ENCODE measurements around the gene KRTAP19-6.
"Not testable (repeated sequence)": the region's sequence is repeated elsewhere in the genome, so short reads cannot be mapped to it uniquely, and the experiment has no call there.

KRTAP19-6 gene

GRCh38 chr21:30552782-30553181, 11.1 kb upstream of the KRTAP19-6 start:
- POLR2A ChIA-PET, result no interaction called here
- no peak overlapping the region for H3K4me3 ChIP-seq (ENCODE audit: low read depth, low read length)
- no peak for TF ChIP-seq CTCF (IDR thresholded peaks at IDR 0.05; ENCODE audit: insufficient read depth, low read length, missing control alignments)
- no peak for DNase-seq (ENCODE audit: low read depth, low spot score)
- CTCF ChIA-PET, result no interaction called here

- no peak for TF ChIP-seq CTCF (IDR thresholded peaks at IDR 0.05; ENCODE audit: insufficient read depth, low read length, missing control alignments)
- POLR2A ChIA-PET, result no interaction called here
Observed at GRCh38 chr21:30518876-30519275, 22.8 kb downstream of the KRTAP19-6 start.

GRCh38 chr21:30515681-30516080, 26.0 kb downstream of the KRTAP19-6 start:
- ChIA-PET POLR2A (no interaction called here), CTCF (no interaction called here)
- TF ChIP-seq CTCF (IDR thresholded peaks at IDR 0.05; ENCODE audit: insufficient read depth, low read length, missing control alignments), result no peak
- DNase-seq (ENCODE audit: low read depth, low spot score), result no peak
- H3K4me3 ChIP-seq (ENCODE audit: low read depth, low read length), result no peak overlapping the region

More at GRCh38 chr21:30518876-30519275, 22.8 kb downstream of the KRTAP19-6 start:
- DNase-seq (ENCODE audit: low read depth, low spot score), result no peak
- H3K4me3 ChIP-seq (ENCODE audit: low read depth, low read length), result no peak overlapping the region
- CTCF ChIA-PET, result no interaction called here

GRCh38 chr21:30505621-30506205, 36.0 kb downstream of the KRTAP19-6 start:
- DNase-seq (ENCODE audit: low read depth, low spot score); POLR2A ChIA-PET; H3K4me3 ChIP-seq (ENCODE audit: low read depth, low read length); CTCF ChIA-PET: not testable (repeated sequence)

- no peak for DNase-seq (ENCODE audit: low read depth, low spot score)
- ChIA-PET POLR2A (no interaction called here), CTCF (no interaction called here)
- TF ChIP-seq CTCF (IDR thresholded peaks at IDR 0.05; ENCODE audit: insufficient read depth, low read length, missing control alignments), result no peak
- no peak within 1 kb of the TSS for H3K4me3 ChIP-seq (ENCODE audit: low read depth, low read length)
Observed at GRCh38 chr21:30502041-30502440, 39.6 kb downstream of the KRTAP19-6 start, which contains the start of gene KRTAP19-5. KRTAP19-5 (minus strand) TSS chr21:30502141; CDS start chr21:30502090, 51 bp downstream.

- no peak for DNase-seq (ENCODE audit: low read depth, low spot score)
- no peak for TF ChIP-seq CTCF (IDR thresholded peaks at IDR 0.05; ENCODE audit: insufficient read depth, low read length, missing control alignments)
- POLR2A ChIA-PET, result no interaction called here
- no peak within 1 kb of the TSS for H3K4me3 ChIP-seq (ENCODE audit: low read depth, low read length)
- CTCF ChIA-PET, result no interaction called here
Observed at GRCh38 chr21:30497065-30497464, 44.6 kb downstream of the KRTAP19-6 start, which contains the start of gene KRTAP19-4. KRTAP19-4 (minus strand) TSS chr21:30497165; CDS start chr21:30497110, 55 bp downstream.

- CTCF ChIA-PET, result no interaction called here
- no peak within 1 kb of the TSS for H3K4me3 ChIP-seq (ENCODE audit: low read depth, low read length)
- TF ChIP-seq CTCF (IDR thresholded peaks at IDR 0.05; ENCODE audit: insufficient read depth, low read length, missing control alignments), result no peak
- POLR2A ChIA-PET, result no interaction called here
- no peak for DNase-seq (ENCODE audit: low read depth, low spot score)
Observed at GRCh38 chr21:30491963-30492428, 49.7 kb downstream of the KRTAP19-6 start, which contains the start of gene KRTAP19-3. KRTAP19-3 (minus strand) TSS chr21:30492013; CDS start chr21:30491957, 56 bp downstream.

Measured in AG04449 (cell line).